HEK293T (cell line): ENCODE results near the gene CPT1A.

Source experiments
- CTCF ChIA-PET: fragments of 350-600 bp; formaldehyde crosslinking; extraction: SDS; loops from one replicate; lab custom pipeline; 2021; ENCODE audit warnings: antibody characterized with exemption, inconsistent platforms; lab: Yijun Ruan, JAX
- POLR2A ChIA-PET: fragments of 350-600 bp; formaldehyde crosslinking; extraction: SDS; loops from one replicate; lab custom pipeline; 2020; ENCODE audit warnings: antibody characterized with exemption, inconsistent platforms; lab: Yijun Ruan, JAX
- DNase-seq: peaks from one replicate; pipeline ENCODE4 v3.0.0; 2012; ENCODE audit warnings: mixed read lengths; ENCODE audit errors: extremely low spot score
- ARNT ChIP-seq: fragments of 450-650 bp; IDR thresholded peaks from 2 replicates; pipeline ENCODE4 v1.6.1; 2017; ENCODE audit warnings: mild to moderate bottlenecking
- BHLHE40 ChIP-seq: fragments of 450-650 bp; IDR thresholded peaks from 2 replicates; pipeline ENCODE4 v1.6.1; 2016; ENCODE audit warnings: mild to moderate bottlenecking, moderate library complexity, borderline replicate concordance
- CTBP1 ChIP-seq: fragments of 450-650 bp; IDR thresholded peaks from 2 replicates; pipeline ENCODE4 v1.6.1; 2016; ENCODE audit warnings: borderline replicate concordance
- ELF4 ChIP-seq: fragments of 450-650 bp; IDR thresholded peaks from 2 replicates; pipeline ENCODE4 v1.6.1; 2017; ENCODE audit warnings: antibody characterized with exemption
- FOXA1 ChIP-seq: fragments of 450-650 bp; IDR thresholded peaks from 2 replicates; pipeline ENCODE4 v1.6.1; 2016; ENCODE audit warnings: mild to moderate bottlenecking
- FOXK2 ChIP-seq: fragments of 450-650 bp; IDR thresholded peaks from 2 replicates; pipeline ENCODE4 v1.6.1; 2016; ENCODE audit warnings: mild to moderate bottlenecking
- FOXM1 ChIP-seq: fragments of 450-650 bp; IDR thresholded peaks from 2 replicates; pipeline ENCODE4 v1.6.1; 2017; ENCODE audit warnings: mild to moderate bottlenecking, borderline replicate concordance
- HDGF ChIP-seq: fragments of 450-650 bp; IDR thresholded peaks from 2 replicates; pipeline ENCODE4 v1.6.1; 2017; ENCODE audit warnings: antibody characterized with exemption, borderline replicate concordance
- L3MBTL2 ChIP-seq: fragments of 450-650 bp; conservative IDR thresholded peaks from 2 replicates; pipeline ENCODE4 v1.6.1; 2016; ENCODE audit warnings: mild to moderate bottlenecking
- LEF1 ChIP-seq: fragments of 450-650 bp; IDR thresholded peaks from 2 replicates; pipeline ENCODE4 v1.6.1; 2017; ENCODE audit warnings: mild to moderate bottlenecking, borderline replicate concordance
- NFRKB ChIP-seq: fragments of 450-650 bp; IDR thresholded peaks from 2 replicates; pipeline ENCODE4 v1.6.1; 2016; ENCODE audit warnings: mild to moderate bottlenecking, moderate library complexity
- SP1 ChIP-seq: fragments of 450-650 bp; IDR thresholded peaks from 2 replicates; pipeline ENCODE4 v1.6.1; 2017
- SUZ12 ChIP-seq: fragments of 450-650 bp; IDR thresholded peaks from 2 replicates; pipeline ENCODE4 v1.6.1; 2016; ENCODE audit warnings: mild to moderate bottlenecking
- TARDBP ChIP-seq: fragments of 450-650 bp; IDR thresholded peaks from 2 replicates; pipeline ENCODE4 v1.6.1; 2016
- ZNF384 ChIP-seq: fragments of 450-650 bp; IDR thresholded peaks from 2 replicates; pipeline ENCODE4 v1.6.1; 2016
- TF ChIP-seq, protein P1 (sequence below): fragments of 450-650 bp; IDR thresholded peaks from 2 replicates; pipeline ENCODE4 v1.6.1; 2016

Gene CPT1A

DNA sequence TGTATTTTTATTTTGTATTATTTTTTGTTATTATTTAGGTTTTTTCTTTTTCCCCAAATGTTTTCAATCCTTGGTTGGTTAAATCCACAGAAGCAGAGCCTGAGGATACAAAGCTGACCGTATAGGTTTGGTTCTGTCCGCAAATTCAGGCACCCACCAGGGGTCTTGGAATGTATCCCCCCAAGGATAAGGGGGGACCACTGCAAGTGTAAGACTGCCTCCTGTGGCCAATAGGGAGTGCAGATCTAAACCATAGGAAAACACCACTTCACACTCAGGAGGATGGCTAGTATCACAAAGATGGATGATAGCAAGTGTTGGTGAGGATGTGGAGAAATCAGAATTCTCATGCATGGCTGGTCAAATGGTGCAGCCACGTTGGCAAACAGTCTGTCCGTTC is 20.0 kb downstream of the CPT1A start:
- TF ChIP-seq ARNT (no peak), FOXM1 (no peak), ZNF384 (no peak), HDGF (no peak), SP1 (no peak), SUZ12 (no peak), CTBP1 (no peak), ELF4 (no peak), FOXK2 (no peak), L3MBTL2 (no peak), LEF1 (no peak), FOXA1 (no peak), BHLHE40 (no peak), NFRKB (no peak), TARDBP (no peak)
- TF ChIP-seq, protein P1, sequence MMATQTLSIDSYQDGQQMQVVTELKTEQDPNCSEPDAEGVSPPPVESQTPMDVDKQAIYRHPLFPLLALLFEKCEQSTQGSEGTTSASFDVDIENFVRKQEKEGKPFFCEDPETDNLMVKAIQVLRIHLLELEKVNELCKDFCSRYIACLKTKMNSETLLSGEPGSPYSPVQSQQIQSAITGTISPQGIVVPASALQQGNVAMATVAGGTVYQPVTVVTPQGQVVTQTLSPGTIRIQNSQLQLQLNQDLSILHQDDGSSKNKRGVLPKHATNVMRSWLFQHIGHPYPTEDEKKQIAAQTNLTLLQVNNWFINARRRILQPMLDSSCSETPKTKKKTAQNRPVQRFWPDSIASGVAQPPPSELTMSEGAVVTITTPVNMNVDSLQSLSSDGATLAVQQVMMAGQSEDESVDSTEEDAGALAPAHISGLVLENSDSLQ = no peak
- no peak for DNase-seq
- POLR2A ChIA-PET = no interaction called here
- CTCF ChIA-PET = no interaction called here

- ChIA-PET POLR2A (no interaction called here), CTCF (no interaction called here)
- no peak for DNase-seq
- TF ChIP-seq TARDBP (no peak), ELF4 (no peak), HDGF (no peak), NFRKB (no peak), SUZ12 (no peak), SP1 (no peak), L3MBTL2 (no peak), ARNT (no peak), FOXA1 (no peak), FOXK2 (no peak), BHLHE40 (no peak), LEF1 (no peak), ZNF384 (no peak), CTBP1 (no peak), FOXM1 (no peak)
- TF ChIP-seq, protein P1 = no peak
Observed at GRCh38 chr11:68819362-68819761, 22.4 kb downstream of the CPT1A start.

DNA sequence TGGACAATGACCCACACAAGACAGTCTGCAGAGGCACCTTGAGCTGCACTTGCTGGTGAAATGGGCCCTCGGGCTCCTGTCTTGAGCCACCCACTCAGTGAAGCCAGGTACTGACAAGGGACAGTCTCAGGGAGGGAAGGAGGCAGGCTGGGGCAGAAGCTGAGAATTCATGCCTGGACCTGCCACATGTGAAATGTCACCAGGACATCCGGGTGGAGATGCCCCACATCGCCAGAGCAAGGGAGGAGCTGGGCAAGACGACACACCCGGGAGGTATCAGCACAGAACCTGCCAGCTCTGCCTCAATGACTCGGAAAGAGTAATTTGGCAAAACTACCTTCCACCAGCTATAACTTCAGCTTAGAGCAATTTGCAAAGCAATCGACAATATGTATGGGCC is 23.5 kb downstream of the CPT1A start:
- TF ChIP-seq LEF1 = no peak
- no peak for TF ChIP-seq NFRKB
- TF ChIP-seq FOXM1 = no peak
- TF ChIP-seq FOXA1 = no peak
- TF ChIP-seq, protein P1 = no peak
- ChIA-PET POLR2A (no interaction called here), CTCF (interaction anchor here (1.1 kb wide), 1 partner anchor 20 kb away, joined by 7 read pairs; no protein-coding TSS in a partner anchor)
- no peak for DNase-seq

DNA sequence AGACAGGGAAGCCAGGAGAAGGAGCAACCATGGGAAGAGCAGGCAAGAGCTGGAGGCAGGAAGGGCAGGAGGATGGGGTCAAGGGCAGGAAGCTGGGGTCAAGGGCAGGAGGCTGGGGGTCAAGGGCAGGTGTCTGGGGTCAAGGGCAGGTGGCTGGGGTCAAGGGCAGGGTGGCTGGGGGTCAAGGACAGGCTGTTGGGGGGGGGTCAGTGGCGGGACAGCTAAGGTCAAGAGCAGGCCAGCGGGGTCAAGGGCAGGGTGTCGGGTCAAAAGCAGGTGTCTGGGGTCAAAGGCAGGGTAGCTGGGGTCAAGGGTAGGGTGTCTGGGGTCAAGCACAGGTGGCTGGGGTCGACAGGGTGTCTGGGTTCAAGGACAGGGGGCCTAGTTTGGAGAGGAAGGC is 24.2 kb downstream of the CPT1A start:
- no peak for DNase-seq
- no peak for TF ChIP-seq SP1
- TF ChIP-seq L3MBTL2 = no peak
- no peak for TF ChIP-seq BHLHE40
- TF ChIP-seq, protein P1 = no peak
- TF ChIP-seq FOXA1 = no peak
- no peak for TF ChIP-seq ELF4
- TF ChIP-seq ARNT = no peak
- TF ChIP-seq SUZ12 = no peak
- TF ChIP-seq CTBP1 = no peak
- TF ChIP-seq ZNF384 = no peak
- TF ChIP-seq TARDBP = no peak
- no peak for TF ChIP-seq HDGF
- TF ChIP-seq LEF1 = no peak
- TF ChIP-seq FOXK2 = no peak
- no peak for TF ChIP-seq NFRKB
- no peak for TF ChIP-seq FOXM1
- ChIA-PET CTCF (interaction anchor here (1.1 kb wide), 1 partner anchor 19 kb away, joined by 7 read pairs; no protein-coding TSS in a partner anchor), POLR2A (no interaction called here)

DNA sequence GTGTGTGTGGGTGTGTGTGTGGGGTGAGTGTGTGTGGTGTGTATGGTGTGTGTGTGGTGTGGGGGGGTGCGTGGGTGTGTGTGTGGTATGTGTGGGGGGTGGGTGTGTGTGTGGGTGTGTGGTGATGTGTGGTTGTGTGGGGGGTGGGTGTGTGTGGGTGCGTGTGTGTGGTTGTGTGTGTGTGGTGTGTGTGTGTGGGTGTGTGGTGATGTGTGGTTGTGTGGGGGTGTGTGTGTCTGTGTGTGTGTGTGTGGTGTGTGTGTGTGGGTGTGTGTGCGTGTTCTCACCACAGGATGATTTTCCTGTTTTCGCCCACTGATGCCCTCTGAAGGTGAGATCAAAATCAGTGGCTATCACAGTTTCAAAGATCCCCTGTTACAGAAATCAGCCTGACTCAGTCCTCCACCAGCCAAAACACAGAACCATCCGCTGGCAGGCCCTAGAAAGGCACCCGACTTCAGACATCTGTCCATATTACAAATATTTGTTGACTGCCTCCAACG is 24.7 kb downstream of the CPT1A start:
- ChIA-PET CTCF (no interaction called here), POLR2A (no interaction called here)
- DNase-seq = no peak
- TF ChIP-seq LEF1 (no peak), FOXA1 (no peak), CTBP1 (no peak), NFRKB (no peak), FOXM1 (no peak), ELF4 (no peak), FOXK2 (no peak), SUZ12 (no peak), HDGF (no peak), L3MBTL2 (no peak), ARNT (no peak), TARDBP (no peak), BHLHE40 (no peak), SP1 (no peak), ZNF384 (no peak)
- TF ChIP-seq, protein P1 = no peak
